Caki2 (cell line): ENCODE results near the gene FMNL2. TPM values are rescaled to one million over a fixed set of nuclear protein-coding genes. Genes with fewer than 3 reads are reported as not detected.
A peak's percentile ranks its signal among the peaks of the same experiment; 100 is the strongest.
"Not testable (repeated sequence)": the region's sequence is repeated elsewhere in the genome, so short reads cannot be mapped to it uniquely, and the experiment has no call there.

ENCODE experiments used
- DNase-seq: peaks from one replicate; pipeline ENCODE4 v3.0.0-alpha.2; 2015; ENCODE audit warnings: low read depth
- in situ Hi-C: cut with HindIII; loops from 2 replicates; pipeline ENCODE4 v1.10.0; 2016; ENCODE audit warnings: low sequenced_read_pairs, low pct_unique_long_range_greater_than_20kb, mixed read lengths
- total RNA-seq: library from RNA; depleted of rRNA; stranded (reverse); fragments of >200 nt; shearing (Covaris generic); gene quantifications from 2 replicates; pipeline ENCODE4 v1.2.3, GENCODE V29; 2014; ENCODE audit warnings: low replicate concordance

The FMNL2 gene
- total RNA-seq, 1 experiment from 2014 or later = 15.8 TPM

DNA sequence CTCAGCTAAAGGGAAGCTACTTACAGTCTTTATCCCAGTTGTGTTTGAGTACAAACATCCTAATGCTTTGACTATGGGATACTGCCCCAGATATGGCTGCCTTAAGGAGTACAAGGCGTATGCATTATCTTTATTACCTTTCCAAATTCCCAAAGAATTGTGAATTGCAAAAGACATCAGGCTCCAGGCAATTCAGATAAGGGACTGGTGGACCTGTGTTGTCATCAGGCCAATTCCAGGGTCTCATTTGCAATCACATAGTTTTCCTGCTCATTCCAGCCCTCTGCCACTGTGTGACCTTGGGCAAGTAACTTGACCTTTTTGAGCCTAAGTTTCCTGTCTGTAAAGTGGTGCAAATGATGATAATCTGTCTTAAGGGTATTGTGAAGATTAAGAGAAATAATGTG, 137.5 kb downstream of the FMNL2 start:
- DNase-seq = no peak
- in situ Hi-C loops = no loop called here

DNA sequence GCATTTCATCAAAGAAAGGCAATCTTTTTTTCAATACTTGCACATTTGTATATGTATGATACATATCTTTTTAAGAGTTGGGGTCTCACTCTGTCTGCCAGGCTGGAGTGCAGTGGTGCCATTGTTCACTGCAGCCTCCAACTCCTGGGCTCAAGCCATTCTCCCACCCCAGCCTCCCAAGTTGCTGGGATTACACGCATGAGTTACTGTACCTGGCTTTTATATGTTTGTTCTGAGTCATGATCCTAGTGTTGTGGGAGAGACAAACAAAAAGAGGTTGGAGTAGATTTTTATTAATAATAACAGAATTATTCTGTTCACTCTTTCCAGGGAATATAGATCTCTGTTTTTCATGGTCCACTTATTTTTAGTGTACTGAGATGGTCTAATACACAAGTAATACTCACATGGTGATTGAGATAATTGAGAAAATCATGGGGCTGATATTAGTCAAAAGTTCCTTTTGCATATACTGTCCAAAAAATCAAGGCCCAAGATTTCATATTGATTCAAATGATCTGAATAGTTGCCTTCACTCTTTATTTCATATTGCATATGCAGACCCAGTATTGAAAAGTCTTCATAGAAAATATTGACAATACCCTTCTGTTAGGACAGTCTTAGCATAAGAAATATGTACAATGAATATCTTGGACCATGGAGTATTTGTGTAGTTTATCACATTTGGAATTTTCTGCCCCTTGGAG, 138.3 kb downstream of the FMNL2 start:
- in situ Hi-C loops = no loop called here
- peak; percentile 50 for DNase-seq

DNA sequence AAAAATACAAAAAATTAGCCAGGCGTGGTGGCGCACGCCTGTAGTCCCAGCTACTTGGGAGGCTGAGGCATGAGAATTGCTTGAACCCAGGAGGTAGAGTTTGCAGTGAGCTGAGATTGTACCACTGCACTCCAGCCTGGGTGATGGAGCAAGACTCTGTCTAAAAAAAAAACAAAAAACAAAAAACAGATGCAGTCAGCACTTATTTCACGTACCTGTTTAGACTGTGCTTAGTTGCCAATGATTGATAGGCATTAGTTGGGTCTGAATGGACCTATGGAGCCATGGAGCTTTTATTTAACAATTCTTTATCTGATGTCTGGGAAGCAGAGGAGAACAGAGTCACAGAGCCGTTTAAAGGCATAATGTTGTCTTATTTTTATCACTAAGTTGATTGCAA, 139.5 kb downstream of the FMNL2 start:
- in situ Hi-C loops, DNase-seq: not testable (repeated sequence)

DNA sequence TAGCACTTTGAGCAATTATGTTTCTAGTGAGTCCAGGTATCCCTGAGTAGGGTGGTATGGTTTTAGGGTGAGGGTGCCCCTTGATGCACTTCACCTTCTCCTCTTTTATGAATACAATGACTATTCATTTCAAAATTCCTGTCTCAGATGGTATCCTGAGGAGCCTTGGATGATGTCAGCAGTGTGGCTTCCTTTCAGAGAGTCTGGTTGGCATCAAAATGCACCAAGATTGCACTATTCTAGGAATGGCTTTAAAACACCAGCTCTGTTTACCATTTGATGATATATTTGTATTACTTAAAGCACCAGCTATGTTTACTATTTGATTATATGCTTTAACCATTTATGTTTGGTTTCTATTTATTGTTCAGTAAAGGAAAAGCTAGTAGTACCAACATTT, 141.0 kb downstream of the FMNL2 start:
- in situ Hi-C loops = no loop called here
- DNase-seq = no peak

DNA sequence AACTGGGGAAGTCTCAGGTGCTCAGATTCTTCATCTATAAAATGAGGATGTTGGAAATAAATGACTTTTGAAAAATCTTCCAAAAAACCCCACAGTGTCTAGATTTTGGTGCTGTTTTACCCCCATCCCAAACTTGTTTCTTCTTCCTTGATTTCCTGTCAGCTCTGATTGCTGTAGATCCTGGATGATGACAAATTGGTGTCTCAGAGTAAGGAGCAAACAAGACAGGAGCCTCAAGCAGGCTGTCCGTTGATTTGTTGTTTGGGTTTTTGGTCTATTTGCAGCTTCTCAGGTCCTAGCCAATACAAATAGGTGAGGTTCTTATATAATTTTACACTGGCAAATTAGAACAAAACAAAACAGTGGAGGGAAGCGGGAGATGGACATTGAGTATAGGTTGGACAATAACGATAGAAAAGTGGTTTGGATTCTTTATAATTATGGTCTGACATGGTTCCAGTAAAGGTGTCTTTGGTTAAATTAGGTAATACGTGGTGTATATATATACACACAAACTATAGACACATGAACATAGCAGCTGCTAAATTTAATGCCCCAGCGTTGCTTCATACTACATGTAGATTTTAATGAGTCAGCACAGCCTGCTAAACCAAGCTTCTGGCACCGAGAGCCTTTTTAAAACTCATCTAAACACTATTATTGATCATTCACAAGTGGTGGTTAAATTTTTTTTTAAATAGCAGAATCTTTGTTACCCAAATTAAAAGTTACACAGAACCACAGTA, 142.5 kb downstream of the FMNL2 start:
- no peak for DNase-seq
- in situ Hi-C loops = no loop called here

DNA sequence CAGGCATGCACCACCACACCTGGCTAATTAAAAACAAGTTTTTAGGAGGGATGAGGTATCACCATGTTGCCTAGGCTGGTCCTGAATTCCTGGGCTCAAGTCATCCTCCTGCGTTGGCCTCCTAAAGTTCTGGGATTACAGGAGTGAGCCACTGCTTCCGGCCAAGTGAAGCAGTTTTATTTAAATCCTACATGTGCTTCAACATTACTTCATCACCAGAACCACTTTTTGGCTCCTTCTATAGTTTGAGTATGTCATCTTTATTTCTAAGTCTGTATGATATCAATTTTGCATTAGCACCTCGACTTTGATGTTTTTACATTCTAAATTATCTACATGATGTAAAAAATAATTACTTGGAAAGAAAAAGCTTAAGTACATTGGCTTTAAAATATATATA, 144.3 kb downstream of the FMNL2 start:
- in situ Hi-C loops = no loop called here
- no peak for DNase-seq

DNA sequence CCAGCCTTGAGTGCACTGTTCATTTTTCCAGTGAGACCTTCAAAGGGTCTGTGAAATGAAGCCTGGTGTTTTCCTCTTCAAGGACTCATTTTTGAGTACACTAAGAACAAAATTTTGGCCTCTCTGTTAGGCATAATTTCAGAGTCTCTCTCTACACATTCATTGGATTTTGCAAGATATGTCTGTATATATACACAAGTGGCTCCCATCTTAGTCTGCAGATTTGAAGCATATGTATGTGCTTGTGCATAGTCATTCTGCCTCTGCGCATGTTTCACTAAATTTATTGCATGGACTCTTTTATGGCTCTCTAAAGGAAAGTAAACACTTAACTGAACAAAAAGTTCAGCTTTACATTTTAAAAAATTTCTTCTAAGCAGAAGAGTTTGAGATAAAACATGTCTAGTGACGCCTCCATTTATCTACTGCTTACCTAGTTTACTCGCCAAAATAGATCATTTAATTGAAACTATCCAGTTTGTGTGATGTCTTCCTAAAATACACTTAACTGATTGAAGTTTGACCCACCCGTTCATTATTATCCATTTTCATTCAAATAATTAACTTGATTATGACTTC, 145.9 kb downstream of the FMNL2 start:
- DNase-seq = no peak
- in situ Hi-C loops = no loop called here

DNA sequence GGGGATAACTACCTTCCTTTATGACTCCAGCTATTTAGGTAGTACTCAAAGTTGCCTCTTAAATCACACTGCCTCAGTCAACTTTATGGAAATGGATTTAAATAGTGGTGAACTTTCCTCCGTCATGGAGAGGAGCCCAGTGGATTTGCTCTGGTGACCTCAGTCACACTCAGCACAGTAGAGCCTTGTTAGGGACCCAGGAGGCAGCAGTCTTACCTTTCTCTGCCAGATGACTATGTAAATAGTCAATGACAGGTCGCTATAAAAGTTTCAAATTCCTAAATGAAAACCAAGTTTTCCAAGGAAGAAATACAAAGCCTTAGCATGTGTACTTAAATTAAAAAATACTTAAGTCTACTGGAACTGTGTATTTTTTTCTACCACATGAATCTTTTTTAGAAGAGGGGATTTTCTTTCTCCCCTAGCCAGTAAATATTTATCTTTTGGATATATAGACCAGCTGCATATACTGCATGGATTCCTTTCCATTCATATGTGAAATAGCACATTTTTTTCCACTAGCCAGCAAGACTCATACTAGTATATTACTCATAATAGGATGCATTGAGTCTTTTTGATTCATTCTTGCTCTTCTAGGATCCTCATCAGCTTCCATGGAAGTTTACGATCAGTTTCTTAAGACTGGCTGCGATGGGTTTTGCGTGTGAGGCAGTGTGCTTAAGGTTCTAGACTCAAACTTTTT, 147.1 kb downstream of the FMNL2 start:
- DNase-seq = no peak
- in situ Hi-C loops = no loop called here

DNA sequence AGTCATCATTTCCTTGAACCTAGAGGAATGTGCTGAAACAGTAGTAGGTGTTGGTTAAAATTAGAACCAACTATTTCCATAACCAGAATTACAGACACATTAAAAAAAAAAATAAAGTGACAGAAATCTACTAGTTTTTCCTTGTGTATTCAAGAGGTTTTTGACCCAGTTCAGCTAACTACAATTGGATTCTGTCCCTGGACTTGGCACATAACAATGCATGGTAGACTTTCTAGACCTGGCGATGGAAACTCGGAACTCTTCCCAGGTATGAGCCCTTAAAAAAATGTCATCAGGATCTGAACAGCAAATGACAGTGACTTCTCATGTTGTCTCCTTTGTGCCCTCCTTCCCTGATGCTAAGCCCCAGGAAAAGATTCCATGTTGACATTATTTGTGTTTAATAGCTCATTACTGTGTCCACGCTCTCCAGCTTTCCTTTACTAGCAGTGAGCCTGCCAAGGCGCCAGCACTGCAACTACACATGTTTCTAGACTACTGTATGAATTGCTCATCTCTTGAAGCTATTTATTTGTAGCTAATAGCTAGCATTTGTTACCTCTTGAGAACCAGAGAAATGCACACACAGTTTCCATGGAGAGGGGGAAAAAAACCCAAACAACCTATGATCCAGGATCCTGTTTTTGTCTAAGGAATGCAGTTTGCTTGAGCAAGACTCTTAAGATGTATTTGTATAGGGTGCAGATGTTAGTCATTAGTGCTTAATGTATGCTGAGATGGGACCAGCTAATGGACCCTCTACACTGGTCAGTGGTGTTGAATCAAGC, 148.5 kb downstream of the FMNL2 start:
- DNase-seq = no peak

DNA sequence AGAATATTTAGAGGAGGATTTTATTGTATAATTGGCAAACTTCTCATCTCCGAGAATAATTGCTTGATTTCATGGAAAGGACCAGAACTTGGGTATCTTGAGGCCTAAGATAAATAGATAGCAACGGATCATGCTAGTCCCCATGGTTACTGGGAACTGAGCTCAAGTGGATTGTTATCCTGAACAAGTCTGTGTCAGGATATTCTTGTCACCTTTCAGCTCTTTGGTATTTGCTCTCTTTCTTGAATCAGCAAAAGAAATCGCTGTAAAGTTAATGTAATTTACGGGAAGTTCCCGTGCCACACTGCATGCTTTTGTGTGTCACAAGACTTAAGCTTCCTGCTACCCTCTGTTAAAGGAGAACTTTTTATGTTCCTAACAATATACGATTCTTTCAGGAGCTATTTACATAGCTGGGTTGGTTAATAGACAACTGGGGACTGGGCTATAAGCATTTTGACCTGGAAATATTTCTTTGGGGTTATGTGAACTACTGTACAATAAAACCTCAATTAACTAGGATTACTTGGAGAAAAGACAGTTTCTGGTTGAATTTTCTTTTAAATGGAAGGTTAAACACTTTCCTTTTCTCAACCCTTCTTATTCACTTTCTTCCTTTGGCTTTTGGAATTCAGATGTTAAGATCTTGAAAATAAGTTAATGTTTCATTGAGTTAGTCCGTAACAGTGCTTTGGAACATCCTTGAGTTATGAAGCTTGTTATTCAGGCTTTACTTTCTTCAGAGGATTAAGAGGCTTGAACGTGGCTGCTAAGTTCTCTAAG, 151.2 kb downstream of the FMNL2 start:
- in situ Hi-C loops = no loop called here
- DNase-seq = peak; percentile 82

More for the DNA sequence above, 148.5 kb downstream of the FMNL2 start:
- in situ Hi-C loops = no loop called here

DNA sequence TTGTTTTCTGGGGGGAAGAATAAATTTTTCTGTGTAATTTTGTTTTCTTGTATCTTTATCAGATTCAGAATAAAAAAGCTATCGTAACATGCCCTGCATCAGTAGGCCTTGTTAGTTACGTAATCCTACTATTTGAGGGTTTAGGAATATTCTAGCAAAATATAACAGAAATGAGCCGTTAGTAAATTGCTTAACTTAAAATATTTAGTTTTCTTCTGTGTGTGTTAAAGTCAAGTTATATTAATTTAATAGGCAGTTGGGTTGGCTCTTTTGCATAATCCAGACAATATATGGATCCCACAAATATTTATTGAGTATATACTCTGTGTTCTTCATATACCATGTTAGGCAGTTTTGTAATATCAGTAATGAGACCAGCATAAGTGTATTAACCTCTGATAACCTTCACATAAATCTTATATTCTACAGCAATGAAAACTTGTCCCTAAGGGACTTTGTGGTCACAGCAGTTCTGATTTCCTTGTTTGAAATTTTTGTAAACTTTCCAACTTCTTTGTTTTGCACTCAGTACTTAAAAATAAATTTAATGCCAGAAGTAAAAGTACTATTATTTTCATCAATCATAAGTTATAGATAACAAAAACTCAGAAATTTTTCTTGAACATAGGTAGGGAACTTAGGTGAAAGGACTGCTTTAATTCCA, 151.9 kb downstream of the FMNL2 start:
- in situ Hi-C loops = no loop called here
- no peak for DNase-seq

DNA sequence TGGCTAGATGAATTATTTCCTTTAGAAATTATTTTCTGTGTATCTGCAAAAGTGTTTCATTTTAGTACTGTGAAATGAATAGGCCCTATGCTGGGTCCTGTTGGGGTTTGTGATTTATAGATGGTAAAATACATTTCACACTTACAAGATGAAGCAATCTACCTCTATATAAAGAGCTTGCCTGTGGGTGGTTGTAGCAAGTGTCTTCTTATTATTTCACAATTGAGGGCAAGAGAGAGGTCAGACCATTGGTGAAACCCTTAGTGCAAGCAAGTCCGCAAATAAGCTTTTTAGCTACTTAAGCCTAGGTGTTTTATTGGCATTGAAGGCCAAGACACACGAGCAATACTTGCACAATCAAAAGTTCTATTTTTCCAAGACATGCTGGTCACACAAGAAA, 153.1 kb downstream of the FMNL2 start:
- in situ Hi-C loops = no loop called here
- DNase-seq = no peak

DNA sequence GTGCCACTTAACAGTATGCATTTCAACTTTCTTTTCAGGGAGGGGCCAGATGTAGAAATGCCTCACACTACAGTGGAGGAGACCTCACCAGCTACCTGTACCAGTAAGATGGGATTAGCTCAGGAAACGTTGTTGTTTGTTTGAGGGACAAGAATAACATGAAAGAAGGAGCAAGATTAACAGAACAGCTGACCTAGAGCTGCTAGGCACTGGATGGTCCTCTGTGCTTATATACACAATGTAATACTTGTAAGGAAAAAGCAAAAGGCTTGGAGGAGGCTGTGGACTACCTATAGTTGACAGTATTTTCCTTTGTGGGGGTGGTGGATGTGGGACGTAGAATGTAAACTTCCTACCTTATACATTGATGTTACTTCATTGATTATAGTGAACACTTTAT, 154.4 kb downstream of the FMNL2 start:
- in situ Hi-C loops = no loop called here
- no peak for DNase-seq

DNA sequence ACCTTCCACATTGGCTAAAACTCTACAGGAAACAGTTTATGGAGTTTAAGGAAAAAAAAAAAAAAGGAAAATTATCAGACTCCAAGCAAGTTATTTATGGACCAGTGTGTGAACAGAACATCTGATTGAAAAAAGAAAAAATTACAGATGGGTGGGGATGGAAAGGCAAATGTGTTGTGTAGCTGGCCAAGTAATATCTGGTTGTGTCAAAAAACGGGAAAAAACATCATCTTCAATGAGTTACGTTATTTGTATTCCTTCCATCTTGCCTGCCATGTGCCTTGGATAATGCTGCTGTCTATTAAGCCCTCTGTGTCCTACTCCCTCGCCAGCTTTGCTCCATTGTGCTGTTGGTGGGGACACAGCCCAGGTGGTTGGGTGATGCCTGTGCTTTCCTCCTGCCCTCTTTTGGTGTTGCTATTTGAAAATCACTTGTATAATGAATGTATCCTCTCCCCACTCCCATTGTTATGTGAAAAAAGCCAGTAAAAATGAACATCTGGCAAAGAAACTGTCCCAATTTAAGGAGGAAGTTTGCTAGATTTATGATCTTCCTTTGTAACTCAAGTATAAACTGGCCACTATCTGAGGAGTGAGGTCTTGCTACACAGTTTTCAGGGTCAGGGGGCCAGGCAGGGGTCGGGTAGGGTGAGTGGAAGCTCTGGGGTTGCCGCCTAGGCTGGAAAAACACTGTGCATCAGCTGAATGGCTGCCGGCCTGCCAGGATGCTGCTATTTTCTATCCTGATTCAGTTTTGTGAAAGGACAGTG, 155.9 kb downstream of the FMNL2 start:
- in situ Hi-C loops = no loop called here
- DNase-seq = no peak

DNA sequence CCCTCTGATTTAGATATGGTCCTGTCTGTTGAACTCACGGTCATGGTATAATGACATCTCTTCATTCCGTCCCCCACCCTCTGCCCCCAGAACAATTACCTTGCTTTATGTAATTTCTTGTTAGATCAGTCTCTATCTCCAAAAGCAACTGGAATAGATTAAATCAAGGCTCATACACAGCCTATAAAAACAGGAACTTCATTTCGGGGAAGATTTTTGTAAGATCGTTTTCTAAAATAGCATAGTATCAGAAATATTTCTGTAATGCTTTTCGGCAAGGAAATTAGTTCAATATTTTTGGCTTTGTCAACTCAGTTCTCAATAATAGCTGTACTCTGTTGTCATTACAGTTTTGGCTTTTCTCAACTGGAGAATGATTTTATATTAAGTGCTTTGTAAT, 157.2 kb downstream of the FMNL2 start:
- in situ Hi-C loops = no loop called here
- DNase-seq = no peak

DNA sequence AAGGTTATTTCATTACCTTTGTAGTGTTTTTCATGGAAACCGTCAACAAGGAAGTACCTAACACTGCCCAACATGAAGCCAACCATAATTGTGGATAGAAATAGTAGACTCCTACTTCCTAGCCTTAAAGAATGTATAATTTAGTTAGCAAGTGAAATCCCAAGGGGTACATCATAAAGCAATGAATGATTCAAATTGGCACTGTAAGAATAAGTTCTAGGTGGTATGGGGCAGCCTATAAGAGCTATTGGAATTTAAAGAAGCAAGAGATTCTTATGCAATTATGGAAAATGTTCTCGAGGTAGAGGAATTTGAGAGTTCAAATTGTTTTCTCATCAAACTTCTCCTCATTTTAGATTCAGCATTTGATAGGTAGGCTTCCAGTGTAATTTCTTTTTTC, 157.9 kb downstream of the FMNL2 start:
- DNase-seq = no peak
- in situ Hi-C loops = no loop called here
